GM03348 (cell line): ENCODE data around the gene TKT.

ENCODE experiments used
- DNase-seq: peaks from one replicate; pipeline ENCODE4 v3.0.0; 2012; ENCODE audit warnings: low spot score

TKT gene

GRCh38 chr3:53224026-53224425 lies 31.8 kb downstream of the TKT start:
- no peak for DNase-seq

GRCh38 chr3:53223541-53223966 lies 32.3 kb downstream of the TKT start:
- DNase-seq = no peak

GRCh38 chr3:53223025-53223424 lies 32.8 kb downstream of the TKT start:
- no peak for DNase-seq

- DNase-seq = no peak
Observed at GRCh38 chr3:53222183-53222901, 33.5 kb downstream of the TKT start.

- DNase-seq = no peak
Observed at GRCh38 chr3:53221827-53222182, 34.0 kb downstream of the TKT start.

- DNase-seq = no peak
Observed at GRCh38 chr3:53221345-53221744, 34.5 kb downstream of the TKT start.

GRCh38 chr3:53219895-53220483 lies 35.8 kb downstream of the TKT start:
- peak; percentile 93 for DNase-seq

- no peak for DNase-seq
Observed at GRCh38 chr3:53218131-53218530, 37.7 kb downstream of the TKT start.

- no peak for DNase-seq
Observed at GRCh38 chr3:53217175-53217574, 38.6 kb downstream of the TKT start.

- DNase-seq = no peak
Observed at GRCh38 chr3:53216723-53217122, 39.1 kb downstream of the TKT start.

- no peak for DNase-seq
Observed at GRCh38 chr3:53215816-53216215, 40.0 kb downstream of the TKT start.

- no peak for DNase-seq
Observed at GRCh38 chr3:53213276-53213675, 42.5 kb downstream of the TKT start.

GRCh38 chr3:53211706-53212702 lies 43.8 kb downstream of the TKT start:
- no peak for DNase-seq

- DNase-seq = no peak
Observed at GRCh38 chr3:53202331-53203015, 53.3 kb downstream of the TKT start.

- no peak for DNase-seq
Observed at GRCh38 chr3:53200501-53201498, 55.0 kb downstream of the TKT start.

- no peak for DNase-seq
Observed at GRCh38 chr3:53199834-53200233, 56.0 kb downstream of the TKT start.

GRCh38 chr3:53198996-53199395 lies 56.8 kb downstream of the TKT start:
- no peak for DNase-seq

GRCh38 chr3:53198256-53198977 lies 57.4 kb downstream of the TKT start:
- DNase-seq = no peak

- DNase-seq = no peak
Observed at GRCh38 chr3:53196575-53197407, 59.0 kb downstream of the TKT start.
